Natural killer cell (primary cell): ENCODE data around the gene MMP23B. TPM values are rescaled to one million over a fixed set of nuclear protein-coding genes. Genes with fewer than 3 reads are reported as not detected.

Experiments used
- ATAC-seq, 3 donors: fragments of 150-1000 bp in 2 of 3; fragments of 200-7000 bp in 1 of 3; cut with Tn5 transposase; 1 replicate in 1 of 3; 2 replicates in 2 of 3; pipeline ENCODE4 v1.10.0; 2021; ENCODE audit warnings: mild to moderate bottlenecking in 2 of 3, moderate library complexity in 2 of 3
- DNase-seq, 2 donors: peaks; one replicate each; pipeline versions ENCODE4 v3.0.0 to v3.0.0-alpha.2; 2013 to 2021; ENCODE audit warnings: mixed read lengths in 1 of 2
- H3K27ac ChIP-seq: one replicate; pipeline ENCODE4 v1.5.1; 2013; ENCODE audit warnings: mild to moderate bottlenecking, low read length
- H3K27me3 ChIP-seq: one replicate; pipeline ENCODE4 v1.6.1; 2013; ENCODE audit warnings: low read length; ENCODE audit not compliant: control insufficient read depth, insufficient read depth
- H3K36me3 ChIP-seq: one replicate; pipeline ENCODE4 v1.6.1; 2013; ENCODE audit warnings: low read length; ENCODE audit not compliant: control insufficient read depth, insufficient read depth
- H3K4me1 ChIP-seq: one replicate; pipeline ENCODE4 v1.6.1; 2013; ENCODE audit warnings: low read length; ENCODE audit not compliant: control insufficient read depth, insufficient read depth
- H3K4me3 ChIP-seq: one replicate; pipeline ENCODE4 v1.5.1; 2013; ENCODE audit warnings: low read length
- H3K9me3 ChIP-seq: one replicate; pipeline ENCODE4 v1.6.1; 2013; ENCODE audit warnings: low read length; ENCODE audit not compliant: control insufficient read depth, insufficient read depth
- H3K27ac Mint-ChIP-seq, 2 donors: one replicate each; pipeline ENCODE4 v1.8.0; 2022; ENCODE audit warnings: mild to moderate bottlenecking in 2 of 2, mixed read lengths in 2 of 2, moderate library complexity in 1 of 2
- H3K27me3 Mint-ChIP-seq, 2 donors: one replicate each; pipeline ENCODE4 v1.8.0; 2022; ENCODE audit warnings: low read depth in 2 of 2, mixed read lengths in 2 of 2
- H3K36me3 Mint-ChIP-seq: one replicate; pipeline ENCODE4 v1.8.0; 2022; ENCODE audit warnings: mixed read lengths
- H3K4me1 Mint-ChIP-seq, 2 donors: one replicate each; pipeline ENCODE4 v1.8.0; 2022; ENCODE audit warnings: mixed read lengths in 2 of 2
- H3K4me3 Mint-ChIP-seq: one replicate; pipeline ENCODE4 v1.8.0; 2022; ENCODE audit warnings: mild to moderate bottlenecking, moderate library complexity, mixed read lengths
- H3K9me3 Mint-ChIP-seq, 2 donors: one replicate each; pipeline ENCODE4 v1.8.0; 2022; ENCODE audit warnings: mixed read lengths in 2 of 2
- CTCF ChIP-seq: fragments of 200-600 bp; IDR thresholded peaks from one replicate; pipeline ENCODE4 v1.8.0; 2022; ENCODE audit warnings: antibody characterized with exemption
- WGBS: methylation state at CpG from one replicate; pipeline ENCODE4 v1.1.7; 2013; ENCODE audit warnings: missing lambda C conversion rate; ENCODE audit not compliant: insufficient coverage; 5-methylcytosine and 5-hydroxymethylcytosine counted together
- intact Hi-C: fragments of 100-400 bp; cut with micrococcal nuclease; formaldehyde crosslinking; loops from one replicate; pipeline ENCODE4 v1.14.2; 2022
- total RNA-seq, 4 donors: library from RNA; stranded (reverse); fragments of 120-200 nt in 1 of 4; gene quantifications; one replicate each; pipeline versions ENCODE4 v1.2.3 to v1.2.4, GENCODE V29; 2013 to 2022

Gene MMP23B
- total RNA-seq, 3 donors from 2014 or later (not counting 1 experiment from before 2014, with no cell fraction given) = 82.9 to 130 (median 126) TPM

- Mint-ChIP-seq H3K27ac (peak overlapping the region in 1 of 2 donors; percentile 42), H3K36me3 (no peaks in the 10 kb centered on the region), H3K4me1 (peaks cover 0 to 7% of the 10 kb centered on the region in 2 donors), H3K9me3 (no peaks in the 10 kb centered on the region), H3K4me3 (peak overlapping the region; percentile 41), H3K27me3 (peaks cover 0 to 4% of the 10 kb centered on the region in 2 donors)
- H3K36me3 ChIP-seq = no peaks in the 10 kb centered on the region
- DNase-seq (no peak), ATAC-seq (no peak)
- WGBS = 87% methylated on average over 13 of the region's 13 CpGs
- intact Hi-C loops = no loop called here
- H3K4me1 ChIP-seq = peaks cover 19% of the 10 kb centered on the region
- no peaks in the 10 kb centered on the region for H3K9me3 ChIP-seq
- peaks cover 2% of the 10 kb centered on the region for H3K27me3 ChIP-seq
- H3K4me3 ChIP-seq = no peak overlapping the region
- H3K27ac ChIP-seq = no peak overlapping the region
- TF ChIP-seq CTCF = no peak
Observed at GRCh38 chr1:1602968-1603506, 28.9 kb upstream of the MMP23B start.

- Mint-ChIP-seq H3K4me1 (peaks cover 0 to 5% of the 10 kb centered on the region in 2 donors), H3K9me3 (no peaks in the 10 kb centered on the region), H3K4me3 (peak overlapping the region; percentile 56), H3K27ac (no peak overlapping the region), H3K36me3 (no peaks in the 10 kb centered on the region), H3K27me3 (peaks cover 0 to 3% of the 10 kb centered on the region in 2 donors)
- no peaks in the 10 kb centered on the region for H3K36me3 ChIP-seq
- TF ChIP-seq CTCF = no peak
- 88% methylated on average over 12 of the region's 13 CpGs for WGBS
- intact Hi-C loops = no loop called here
- no peak overlapping the region for H3K4me3 ChIP-seq
- H3K27ac ChIP-seq = no peak overlapping the region
- H3K9me3 ChIP-seq = no peaks in the 10 kb centered on the region
- no peak for DNase-seq
- peaks cover 2% of the 10 kb centered on the region for H3K27me3 ChIP-seq
- H3K4me1 ChIP-seq = peaks cover 14% of the 10 kb centered on the region
- no peak for ATAC-seq
Observed at GRCh38 chr1:1603671-1604373, 28.2 kb upstream of the MMP23B start.

GRCh38 chr1:1604374-1605033 is 27.5 kb upstream of the MMP23B start:
- Mint-ChIP-seq H3K9me3 (no peaks in the 10 kb centered on the region), H3K4me1 (no peaks in the 10 kb centered on the region), H3K4me3 (peak overlapping the region; percentile 56), H3K27ac (no peak overlapping the region), H3K27me3 (no peaks in the 10 kb centered on the region), H3K36me3 (no peaks in the 10 kb centered on the region)
- Histone ChIP-seq H3K27ac (no peak overlapping the region), H3K4me1 (peaks cover 12% of the 10 kb centered on the region), H3K9me3 (no peaks in the 10 kb centered on the region), H3K36me3 (no peaks in the 10 kb centered on the region), H3K27me3 (no peaks in the 10 kb centered on the region), H3K4me3 (no peak overlapping the region)
- no peak for TF ChIP-seq CTCF
- intact Hi-C loops = no loop called here
- no peak for ATAC-seq
- 92% methylated on average over 15 of the region's 15 CpGs for WGBS
- DNase-seq = no peak
